NB4 (cell line): ENCODE results near the gene ACACA.

Experiments
- DNase-seq: peaks from one replicate; pipeline ENCODE4 v3.0.0; 2010; ENCODE audit warnings: low read depth
- H3K4me3 ChIP-seq: one replicate; pipeline ENCODE4 v1.5.1; 2011; ENCODE audit warnings: mild to moderate bottlenecking, low read depth, low read length, moderate library complexity
- CTCF ChIP-seq: IDR thresholded peaks from one replicate; pipeline ENCODE4 v1.5.1; 2012; ENCODE audit warnings: low read depth, low read length
- MYC ChIP-seq: IDR thresholded peaks from 2 replicates; pipeline ENCODE4 v1.6.1; 2011; ENCODE audit warnings: low read depth, low read length
- POLR2A ChIP-seq: IDR thresholded peaks from 2 replicates; pipeline ENCODE4 v1.6.1; 2011; ENCODE audit warnings: mild to moderate bottlenecking; ENCODE audit not compliant: insufficient read length; ENCODE audit errors: extremely low read depth
- TF ChIP-seq, protein P1 (sequence below): IDR thresholded peaks from 2 replicates; pipeline ENCODE4 v1.6.1; 2011; ENCODE audit warnings: low read depth, low read length

The ACACA gene

GRCh38 chr17:37069087-37069486 is 337.5 kb downstream of the ACACA start:
- no peak overlapping the region for H3K4me3 ChIP-seq
- DNase-seq: no peak
- TF ChIP-seq, protein P1, sequence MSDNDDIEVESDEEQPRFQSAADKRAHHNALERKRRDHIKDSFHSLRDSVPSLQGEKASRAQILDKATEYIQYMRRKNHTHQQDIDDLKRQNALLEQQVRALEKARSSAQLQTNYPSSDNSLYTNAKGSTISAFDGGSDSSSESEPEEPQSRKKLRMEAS: no peak
- TF ChIP-seq MYC (no peak), POLR2A (no peak), CTCF (no peak)

DNA sequence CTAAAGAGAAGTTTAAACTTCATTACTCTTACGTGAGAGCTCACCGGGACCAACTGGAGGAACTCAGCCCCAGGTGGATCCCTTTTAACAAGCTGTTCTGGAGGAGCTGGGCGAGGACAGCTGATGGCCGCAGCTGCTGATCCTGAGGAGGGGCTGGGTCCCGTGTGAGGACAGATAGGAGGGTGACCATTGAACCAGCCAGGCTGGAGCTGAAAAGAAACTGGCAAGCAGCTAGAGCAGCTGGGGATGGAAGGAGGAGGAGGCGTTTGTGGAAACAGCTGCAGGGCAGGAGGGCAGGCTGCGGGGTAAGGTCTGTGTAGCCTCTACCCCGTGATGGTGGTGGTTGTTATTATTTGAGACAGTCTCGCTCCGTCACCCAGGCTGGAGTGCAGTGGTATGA is 338.4 kb downstream of the ACACA start:
- no peak for TF ChIP-seq CTCF
- no peak for TF ChIP-seq MYC
- no peak for TF ChIP-seq POLR2A
- TF ChIP-seq, protein P1: no peak
- DNase-seq: no peak
- H3K4me3 ChIP-seq: no peak overlapping the region

DNA sequence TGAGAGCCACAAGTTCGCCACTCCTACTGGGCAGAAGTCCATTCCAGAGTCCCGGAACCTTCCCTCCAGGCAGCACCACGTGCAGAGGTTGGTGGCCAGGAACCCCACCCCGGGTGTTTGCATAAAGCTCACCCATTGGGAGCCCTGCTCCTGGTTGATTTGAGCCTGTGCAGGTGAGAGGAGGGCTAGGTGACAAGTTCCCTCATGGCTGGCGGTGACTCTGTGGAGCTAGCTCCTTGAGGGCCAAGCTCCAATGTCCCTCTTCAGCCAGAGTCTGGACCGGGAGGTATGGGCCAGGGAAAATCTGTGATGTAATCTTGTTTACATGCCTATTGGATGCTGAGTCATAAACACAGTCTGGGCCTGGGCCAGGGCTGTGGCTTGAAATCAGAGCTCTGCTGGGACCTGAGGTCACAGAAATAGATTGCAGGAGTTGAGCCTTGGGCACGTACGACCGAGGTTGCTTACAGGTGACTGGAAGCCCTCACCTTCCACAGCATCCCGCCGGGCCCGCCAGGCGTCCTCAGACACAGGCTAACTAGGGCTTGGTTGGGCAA is 339.0 kb downstream of the ACACA start:
- H3K4me3 ChIP-seq: no peak overlapping the region
- DNase-seq: no peak
- TF ChIP-seq CTCF (no peak), POLR2A (no peak), MYC (no peak)
- TF ChIP-seq, protein P1: no peak

- TF ChIP-seq CTCF: no peak
- no peak for TF ChIP-seq MYC
- TF ChIP-seq, protein P1: no peak
- no peak for TF ChIP-seq POLR2A
- H3K4me3 ChIP-seq: no peak overlapping the region
- DNase-seq: no peak
These were observed 340.0 kb downstream of the ACACA start for GRCh38 chr17:37066322-37067255.

- DNase-seq: no peak
- no peak for TF ChIP-seq MYC
- no peak for TF ChIP-seq CTCF
- TF ChIP-seq, protein P1: no peak
- TF ChIP-seq POLR2A: no peak
- H3K4me3 ChIP-seq: no peak overlapping the region
These were observed 340.9 kb downstream of the ACACA start for GRCh38 chr17:37065486-37066321.
